ENCODE results near the gene DACT2.
"Not testable (repeated sequence)": the region's sequence is repeated elsewhere in the genome, so short reads cannot be mapped to it uniquely, and the experiment has no call there.

DACT2 gene

GRCh38 chr6:168301648-168302398, 17.8 kb downstream of the DACT2 start:
- no peak for DNase-seq (ENCODE audit: low read depth in 2 of 2)

GRCh38 chr6:168300975-168301647, 18.5 kb downstream of the DACT2 start:
- DNase-seq (ENCODE audit: low read depth in 2 of 2): no peak

GRCh38 chr6:168299541-168300511, 19.8 kb downstream of the DACT2 start:
- no peak for DNase-seq (ENCODE audit: low read depth in 2 of 2)

- no peak for DNase-seq (ENCODE audit: low read depth in 2 of 2)
These were observed 21.9 kb downstream of the DACT2 start for GRCh38 chr6:168297643-168298042.

GRCh38 chr6:168294901-168295300, 24.7 kb downstream of the DACT2 start:
- DNase-seq (ENCODE audit: low read depth in 2 of 2): no peak

- no peak for DNase-seq (ENCODE audit: low read depth in 2 of 2)
These were observed 25.7 kb downstream of the DACT2 start for GRCh38 chr6:168293636-168294530.

GRCh38 chr6:168292826-168293225, 26.8 kb downstream of the DACT2 start:
- DNase-seq (ENCODE audit: low read depth in 2 of 2): no peak

- no peak for DNase-seq (ENCODE audit: low read depth in 2 of 2)
These were observed 28.1 kb downstream of the DACT2 start for GRCh38 chr6:168291450-168291849.

GRCh38 chr6:168290095-168290494, 29.5 kb downstream of the DACT2 start:
- no peak for DNase-seq (ENCODE audit: low read depth in 2 of 2)

- no peak for DNase-seq (ENCODE audit: low read depth in 2 of 2)
These were observed 30.0 kb downstream of the DACT2 start for GRCh38 chr6:168289571-168289962.

GRCh38 chr6:168288781-168289570, 30.6 kb downstream of the DACT2 start:
- DNase-seq (ENCODE audit: low read depth in 2 of 2): no peak

GRCh38 chr6:168287460-168287859, 32.1 kb downstream of the DACT2 start:
- DNase-seq (ENCODE audit: low read depth in 2 of 2): not testable (repeated sequence)

- DNase-seq (ENCODE audit: low read depth in 2 of 2): not testable (repeated sequence)
These were observed 32.7 kb downstream of the DACT2 start for GRCh38 chr6:168286771-168287446.

- DNase-seq (ENCODE audit: low read depth in 2 of 2): no peak
These were observed 33.5 kb downstream of the DACT2 start for GRCh38 chr6:168286116-168286515.

- no peak for DNase-seq (ENCODE audit: low read depth in 2 of 2)
These were observed 34.1 kb downstream of the DACT2 start for GRCh38 chr6:168285456-168285855.

GRCh38 chr6:168284187-168284586, 35.4 kb downstream of the DACT2 start:
- DNase-seq (ENCODE audit: low read depth in 2 of 2): no peak

- DNase-seq (ENCODE audit: low read depth in 2 of 2): no peak
These were observed 35.9 kb downstream of the DACT2 start for GRCh38 chr6:168283686-168284025.

GRCh38 chr6:168282985-168283685, 36.4 kb downstream of the DACT2 start:
- no peak for DNase-seq (ENCODE audit: low read depth in 2 of 2)

- no peak for DNase-seq (ENCODE audit: low read depth in 2 of 2)
These were observed 37.8 kb downstream of the DACT2 start for GRCh38 chr6:168281826-168282225.
